NCI-H2196 (cell line): ENCODE measurements around the gene FGFR2.

Source experiments
- DNase-seq: peaks from one replicate; lab custom pipeline; 2025; ENCODE audit not compliant: unreplicated experiment; lab: John Stamatoyannopoulos, UW

The FGFR2 gene

DNA sequence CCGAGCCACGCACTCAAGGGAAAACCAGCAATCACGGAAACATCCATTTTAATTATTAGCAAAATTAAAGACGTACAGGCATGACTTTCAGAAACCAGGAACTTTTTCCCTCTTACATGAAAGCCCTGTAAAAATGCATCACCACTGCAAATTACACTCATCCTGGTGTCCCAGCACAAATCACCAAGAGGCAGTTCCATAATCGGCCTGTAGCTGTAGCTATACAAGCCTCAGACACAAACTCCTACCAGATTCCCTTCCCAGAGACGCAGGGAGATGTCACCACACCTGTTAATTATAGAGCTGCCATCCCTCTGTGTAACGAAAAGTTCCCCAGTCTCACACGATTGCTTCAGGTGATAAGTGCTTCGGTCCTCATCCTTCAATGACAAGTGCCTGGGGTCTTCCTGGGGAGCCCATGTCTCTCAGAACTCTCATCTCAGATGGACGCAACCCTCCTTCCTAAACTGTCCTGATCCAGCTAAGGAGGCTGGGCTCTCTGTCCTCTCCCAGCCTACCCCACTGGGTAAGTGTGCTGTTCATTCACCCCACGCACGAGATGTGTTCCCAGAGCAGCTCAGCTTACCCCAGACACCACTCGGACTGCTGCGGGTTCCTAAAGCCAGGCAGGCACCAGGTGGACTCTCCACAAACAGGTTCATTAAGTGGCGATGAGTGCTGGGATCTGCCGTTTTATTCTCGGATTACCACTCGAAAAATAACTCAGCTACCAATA, 5.9 kb downstream of the FGFR2 start:
- no peak for DNase-seq

DNA sequence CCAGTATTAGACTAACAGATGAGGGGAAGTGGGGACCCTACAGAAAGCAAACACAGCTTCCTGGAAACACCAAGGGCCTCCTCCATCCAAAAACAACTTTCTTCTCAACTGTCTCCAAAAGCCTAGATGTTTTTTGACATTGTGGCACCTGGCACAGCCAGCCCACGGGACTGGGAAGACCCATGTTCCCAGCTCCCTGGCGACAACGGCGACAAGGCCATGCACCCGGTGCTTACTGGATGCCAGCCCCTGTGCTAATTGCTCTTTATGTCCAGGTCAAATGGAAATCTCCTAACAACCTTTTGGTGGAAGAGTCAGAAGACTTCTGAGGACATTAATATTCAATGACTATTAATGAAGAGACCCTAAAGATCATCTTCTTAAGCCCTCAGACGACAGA, 7.1 kb downstream of the FGFR2 start:
- DNase-seq, result no peak

DNA sequence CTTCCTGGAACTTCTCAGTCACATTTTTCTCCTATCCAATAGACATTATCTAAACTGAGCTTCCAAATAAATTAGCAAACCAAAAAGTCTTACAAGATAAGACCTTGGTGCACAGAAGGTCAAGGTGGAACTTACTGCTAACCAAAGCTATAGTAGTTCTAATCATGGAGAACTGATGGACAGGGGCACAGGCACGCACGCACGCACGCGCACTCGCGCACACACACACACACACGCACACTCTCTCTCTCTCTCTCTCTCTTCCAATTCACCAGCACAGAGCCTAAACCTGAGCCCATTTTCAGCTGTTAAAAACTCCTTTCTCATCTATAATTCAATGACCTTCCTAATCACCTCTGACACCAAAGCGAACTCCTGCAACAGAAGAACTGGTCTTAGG, 7.5 kb downstream of the FGFR2 start:
- DNase-seq, result no peak

DNA sequence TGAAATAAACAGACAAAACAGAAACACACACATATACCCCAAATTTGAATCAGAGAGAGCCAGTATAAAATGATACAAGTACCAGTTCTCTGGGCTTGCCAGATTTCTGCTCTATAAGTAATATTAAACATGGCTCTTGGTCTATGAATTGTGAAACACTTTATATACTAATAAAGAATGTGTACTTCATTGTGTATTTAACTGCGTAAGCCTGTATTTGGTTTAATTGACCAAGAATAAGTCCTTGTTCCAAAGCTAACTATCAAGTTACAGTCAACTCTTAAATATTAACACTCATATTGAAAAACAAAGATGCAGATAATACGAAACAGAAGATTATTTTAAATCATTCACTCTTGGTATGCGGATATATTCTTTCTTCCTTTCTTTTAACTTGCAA, 8.7 kb downstream of the FGFR2 start:
- DNase-seq, result no peak

DNA sequence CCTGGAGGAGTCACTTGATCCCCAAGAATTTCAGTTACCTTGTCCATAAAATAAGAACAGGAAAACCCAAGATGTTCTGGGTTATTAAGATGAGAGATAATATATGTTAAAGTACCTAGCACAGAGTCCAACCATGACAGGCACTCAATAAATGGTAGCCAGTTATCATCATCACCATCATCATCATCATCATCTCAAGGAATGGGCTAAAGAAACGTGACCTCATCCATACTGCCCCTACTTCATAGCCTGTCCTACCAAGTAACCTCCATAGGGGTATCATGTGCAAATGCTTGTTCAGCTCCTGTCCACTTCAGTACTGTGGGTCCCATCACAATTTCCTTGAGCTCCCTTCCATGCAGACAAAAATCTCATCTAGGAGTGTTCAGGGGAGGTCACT, 14.4 kb downstream of the FGFR2 start:
- DNase-seq, result no peak

DNA sequence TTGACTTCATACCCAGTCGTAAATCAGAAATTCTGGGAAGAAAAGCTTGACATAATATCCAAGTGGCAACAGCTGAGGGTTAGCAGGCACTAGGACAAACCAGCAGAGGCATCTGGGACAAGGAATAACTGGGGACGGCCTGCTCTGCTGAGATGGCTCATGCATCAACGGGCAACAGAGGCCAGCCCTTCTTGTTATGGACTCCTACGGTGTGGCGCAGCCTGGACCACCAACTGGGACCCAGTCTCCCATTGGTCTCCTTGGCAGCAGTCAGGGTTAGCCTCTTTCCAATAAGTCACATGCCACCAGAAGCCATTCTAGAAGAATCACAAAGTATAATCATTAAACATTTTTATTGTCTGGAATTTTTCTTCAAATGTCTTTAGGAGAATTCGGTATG, 15.0 kb downstream of the FGFR2 start:
- DNase-seq, result no peak

DNA sequence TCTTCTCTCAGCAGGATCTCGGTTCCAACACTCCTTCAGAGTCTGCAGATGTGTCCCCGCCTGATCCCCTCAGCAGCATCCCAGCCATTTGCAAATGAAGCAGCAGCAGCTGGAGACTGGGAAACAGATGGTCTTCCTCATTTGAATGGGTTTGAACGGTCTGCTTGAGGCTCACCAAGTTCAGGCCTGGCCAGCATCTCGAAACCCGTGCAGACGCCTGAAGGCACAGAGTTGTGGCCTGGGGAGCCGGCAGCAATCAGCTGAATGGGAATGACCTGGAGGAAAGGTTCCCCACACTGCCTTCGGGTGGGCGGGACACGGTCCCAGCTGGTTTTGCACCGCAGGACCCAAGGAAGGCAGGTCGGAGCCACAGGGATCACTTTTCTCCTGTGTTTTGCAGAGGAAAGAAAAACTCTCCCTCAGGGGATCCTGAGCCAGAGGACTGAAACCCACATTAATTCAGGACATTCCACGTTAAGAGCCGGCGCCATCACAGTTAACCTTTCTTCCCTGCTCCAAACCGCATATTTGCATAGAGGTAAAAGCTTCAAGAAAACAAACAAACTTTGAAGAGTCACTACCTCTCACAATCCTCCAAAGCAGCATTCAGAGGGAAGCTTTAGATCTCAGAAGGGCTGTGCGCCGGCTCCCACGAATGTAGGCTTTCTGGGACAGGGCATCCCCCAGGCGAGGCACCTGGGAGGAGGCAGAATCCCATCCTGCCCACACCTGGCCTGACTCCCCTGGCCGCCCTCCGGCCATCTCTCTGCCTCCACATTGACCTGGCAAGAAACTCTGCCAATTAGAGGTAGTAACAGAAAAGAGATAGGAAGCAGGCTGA, 17.7 kb downstream of the FGFR2 start:
- no peak for DNase-seq

DNA sequence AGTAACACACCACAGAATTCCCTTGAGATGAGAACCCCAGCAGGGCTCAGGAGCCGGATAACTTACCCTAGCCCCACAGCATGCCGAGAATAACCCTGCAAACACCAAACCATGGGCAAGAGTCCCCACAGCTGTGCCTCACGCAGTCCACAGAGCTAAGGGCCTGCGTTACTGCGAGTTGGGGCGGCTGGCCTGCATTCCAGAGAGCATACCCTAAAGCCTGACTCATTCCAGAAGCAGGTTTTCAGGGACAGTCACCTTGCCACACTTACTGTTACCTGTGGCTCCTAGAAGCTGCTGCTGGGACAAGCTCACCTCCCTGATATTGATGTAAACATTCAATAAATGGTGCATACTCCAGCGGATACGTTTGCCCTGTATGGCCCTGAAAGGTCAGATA, 18.6 kb downstream of the FGFR2 start:
- no peak for DNase-seq

DNA sequence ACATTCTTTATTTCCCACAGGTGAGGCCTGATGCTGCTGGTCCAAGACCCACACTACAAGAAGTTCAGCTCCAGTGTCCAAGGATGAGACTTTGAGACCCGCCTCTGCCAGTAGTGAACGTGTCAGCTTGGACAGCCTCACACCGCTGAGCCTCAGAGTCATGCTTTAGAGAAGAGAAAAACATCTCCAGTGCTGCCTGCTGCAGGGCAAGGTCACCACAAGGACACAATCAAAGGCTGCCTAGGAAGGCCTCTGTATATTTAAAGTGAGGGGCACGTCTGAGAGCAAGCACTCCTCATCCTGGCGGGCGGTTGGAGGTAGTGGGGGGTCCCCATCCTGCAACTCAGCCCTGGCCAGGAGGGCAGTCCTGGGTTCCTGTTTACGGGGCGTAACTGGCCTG, 19.3 kb downstream of the FGFR2 start:
- no peak for DNase-seq

DNA sequence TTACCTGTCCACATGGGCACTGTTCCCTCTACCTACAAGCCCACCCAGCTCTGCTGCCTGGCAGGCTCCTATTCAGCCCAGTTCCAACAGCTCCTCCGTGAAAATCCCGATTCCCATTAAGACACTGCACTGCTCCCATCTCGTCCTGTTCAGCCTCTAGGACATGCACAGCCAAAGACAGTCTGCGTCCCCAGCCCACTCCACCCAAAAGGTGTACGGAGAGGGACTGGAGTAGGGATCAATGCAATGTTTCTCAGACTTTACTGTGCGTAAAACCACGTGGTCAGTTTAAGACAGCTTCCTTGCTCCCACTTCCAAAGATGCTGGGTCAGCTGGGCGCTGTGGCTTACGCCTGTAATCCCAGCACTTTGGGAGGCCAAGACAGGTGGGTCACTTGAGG, 19.9 kb downstream of the FGFR2 start:
- no peak for DNase-seq

DNA sequence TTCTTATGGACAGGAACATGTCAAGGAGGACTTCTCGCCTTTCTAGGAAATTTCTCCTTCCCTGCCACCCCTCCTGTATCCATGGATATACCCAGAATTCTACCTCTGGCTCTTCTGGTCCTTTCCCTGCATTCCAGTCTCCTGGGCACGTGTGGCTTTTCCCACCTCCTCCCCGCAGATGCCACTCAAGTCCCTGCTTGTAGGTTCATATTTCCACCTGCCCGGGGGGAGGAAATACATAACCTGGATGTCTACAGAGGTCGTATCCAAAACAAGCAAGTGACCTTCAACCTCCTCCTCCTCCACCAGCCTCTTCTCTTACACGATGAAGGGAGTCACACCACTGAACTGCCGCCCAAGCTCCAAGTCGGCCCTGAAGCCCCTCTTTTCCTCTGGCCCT, 20.7 kb downstream of the FGFR2 start:
- no peak for DNase-seq

DNA sequence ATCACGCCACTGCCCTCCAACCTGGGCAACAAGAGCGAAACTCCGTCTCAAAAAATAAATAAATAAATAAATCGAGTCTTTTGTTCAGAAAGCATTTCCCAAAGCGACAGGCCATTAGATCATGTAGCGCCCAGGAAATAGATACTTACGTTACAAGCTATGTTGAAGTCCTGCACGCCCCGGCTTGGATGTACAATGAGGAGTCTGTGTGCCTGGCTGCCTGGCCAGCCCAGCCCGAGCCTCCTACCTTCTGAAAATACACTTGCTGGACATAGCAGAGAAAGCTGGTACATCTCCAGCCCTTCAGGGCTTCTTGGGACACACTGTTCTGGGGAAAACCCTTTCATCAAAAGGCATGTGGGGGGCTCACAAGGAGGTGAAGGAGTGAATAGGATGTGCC, 22.1 kb downstream of the FGFR2 start:
- DNase-seq, result no peak

DNA sequence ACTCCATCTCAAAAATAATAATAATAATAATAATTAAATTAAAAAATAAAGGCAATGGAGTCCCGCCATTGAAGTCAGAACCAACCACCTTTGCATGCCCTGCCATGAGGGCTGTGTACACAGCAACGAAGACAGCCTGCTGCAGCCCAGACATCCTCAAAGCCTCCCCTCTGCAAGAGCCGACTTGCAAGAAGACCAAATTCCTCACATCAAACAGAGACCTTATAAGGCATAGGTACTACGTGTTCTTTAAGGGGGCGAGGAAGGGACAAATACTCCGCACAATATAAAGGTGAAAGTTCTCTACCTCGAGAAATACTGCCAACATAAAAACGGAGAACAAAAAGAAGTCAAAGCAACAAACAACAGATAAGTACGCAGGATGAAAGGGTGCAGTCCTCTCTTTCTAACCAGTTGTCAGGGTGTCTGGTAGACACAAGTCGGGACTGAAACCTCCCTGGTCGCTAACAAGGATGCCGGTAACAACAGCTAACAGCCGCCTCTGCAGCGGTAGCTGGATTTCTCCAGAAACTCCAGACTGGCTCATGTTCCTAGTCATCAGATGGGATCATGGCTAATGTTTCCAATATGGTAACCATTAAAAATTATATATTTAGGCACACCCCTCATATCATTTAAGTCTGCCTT, 23.6 kb downstream of the FGFR2 start:
- no peak for DNase-seq

DNA sequence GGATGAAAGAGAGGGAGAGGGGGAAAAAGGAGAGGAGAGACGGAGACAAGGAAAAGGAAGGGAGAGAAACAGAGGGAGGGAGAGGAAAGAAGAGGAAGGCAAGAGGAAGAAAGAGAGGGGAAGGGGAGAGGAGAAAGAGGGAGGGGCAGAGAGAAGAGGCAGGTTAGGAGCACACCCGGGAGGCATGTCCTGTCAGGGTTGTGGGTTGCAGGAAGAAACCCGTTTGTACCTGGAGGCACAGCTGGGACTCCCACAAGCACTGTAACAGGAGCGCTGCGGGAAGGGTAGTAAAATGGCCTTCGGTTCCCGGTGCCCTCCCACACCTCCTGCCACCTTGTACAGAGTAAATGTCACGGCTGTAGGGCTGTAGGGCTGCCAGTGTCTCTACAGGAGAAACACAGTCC, 24.7 kb downstream of the FGFR2 start:
- no peak for DNase-seq

DNA sequence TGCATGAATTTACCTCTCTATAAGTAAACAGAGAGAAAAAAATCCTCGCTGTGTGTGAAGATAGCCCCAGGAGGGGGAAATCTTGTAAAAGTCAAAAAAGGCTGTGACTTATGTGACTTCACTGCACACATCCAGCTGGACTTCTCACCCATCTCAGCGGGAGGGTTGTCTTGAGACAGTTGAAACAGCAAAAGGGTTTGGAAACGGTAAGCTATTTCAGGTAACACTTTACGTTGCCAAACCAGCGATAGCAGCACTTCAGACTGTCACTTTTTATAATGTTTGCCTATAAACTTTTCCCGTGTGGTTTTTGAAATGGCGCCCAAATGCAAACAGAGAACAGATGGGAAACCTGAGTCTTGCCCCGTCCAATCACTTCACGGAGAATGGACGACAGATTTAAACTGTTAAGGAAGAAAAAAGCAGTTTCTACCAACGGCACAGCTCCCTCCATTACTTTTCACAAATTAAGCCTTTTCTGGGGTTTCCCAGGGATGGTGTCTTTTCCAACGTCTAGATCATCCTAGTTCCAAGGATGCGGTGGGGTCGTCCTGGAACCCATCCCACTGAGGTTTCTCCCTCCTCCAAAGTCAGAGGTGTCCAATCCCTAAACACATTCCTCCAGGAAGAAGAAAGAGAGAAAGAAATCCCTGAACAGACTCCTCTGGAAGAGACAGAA, 25.2 kb downstream of the FGFR2 start:
- no peak for DNase-seq

DNA sequence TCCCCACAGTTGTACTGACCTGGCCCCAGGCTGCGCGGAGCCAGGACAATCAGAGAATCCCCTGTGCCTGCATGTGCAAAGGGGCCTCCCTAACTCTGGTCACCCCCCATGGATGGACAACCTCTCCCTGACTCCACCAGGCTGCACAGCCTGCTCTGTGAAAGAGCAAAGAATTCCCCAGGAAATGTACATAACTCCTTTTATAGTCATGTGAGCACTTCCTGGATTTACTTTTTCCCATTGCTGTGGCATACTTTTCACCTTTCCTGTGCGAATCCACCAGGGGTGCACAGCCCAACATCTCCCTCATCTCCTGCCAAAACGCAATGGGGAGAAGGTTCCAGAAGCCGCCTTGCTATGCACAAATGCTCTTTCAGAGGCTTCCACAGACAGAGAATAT, 27.9 kb downstream of the FGFR2 start:
- DNase-seq, result no peak

DNA sequence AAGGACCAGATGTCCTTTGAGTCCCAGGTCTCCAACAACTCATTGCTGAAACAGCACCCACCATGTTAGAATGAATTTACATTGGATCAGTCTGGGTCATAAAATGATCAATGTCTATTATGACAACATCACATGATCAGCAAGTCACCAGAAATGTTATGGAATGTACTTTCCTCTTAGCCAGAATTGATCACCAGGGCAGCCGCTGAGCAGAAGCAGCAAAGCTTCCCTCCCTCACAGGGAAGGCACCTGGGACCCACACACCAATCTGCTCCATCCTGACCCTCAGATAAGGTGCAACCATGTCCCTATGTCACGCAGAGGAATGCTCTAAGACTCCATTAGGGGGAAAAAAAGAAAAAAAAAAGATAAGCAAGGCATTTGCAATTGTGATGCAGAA, 30.0 kb downstream of the FGFR2 start:
- no peak for DNase-seq

DNA sequence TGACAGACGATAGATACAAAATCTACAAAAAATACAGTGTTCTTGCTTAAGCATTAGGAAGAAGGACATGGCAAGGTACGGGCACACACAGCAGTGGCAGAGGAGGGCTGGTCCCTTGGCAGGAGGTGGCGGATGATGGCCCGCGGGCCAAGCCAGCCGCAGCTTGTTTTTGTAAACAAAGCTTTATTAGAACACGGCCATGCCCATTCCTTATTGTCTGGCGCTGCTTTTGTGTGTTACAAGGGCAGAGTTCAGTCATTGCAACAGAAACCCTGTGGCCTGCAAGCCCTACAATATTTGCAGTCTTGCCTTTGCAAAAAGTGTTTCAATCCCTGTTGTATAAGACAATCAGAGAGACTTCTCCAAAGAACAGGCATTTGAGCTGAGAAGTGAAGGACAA, 30.7 kb downstream of the FGFR2 start:
- DNase-seq, result no peak

DNA sequence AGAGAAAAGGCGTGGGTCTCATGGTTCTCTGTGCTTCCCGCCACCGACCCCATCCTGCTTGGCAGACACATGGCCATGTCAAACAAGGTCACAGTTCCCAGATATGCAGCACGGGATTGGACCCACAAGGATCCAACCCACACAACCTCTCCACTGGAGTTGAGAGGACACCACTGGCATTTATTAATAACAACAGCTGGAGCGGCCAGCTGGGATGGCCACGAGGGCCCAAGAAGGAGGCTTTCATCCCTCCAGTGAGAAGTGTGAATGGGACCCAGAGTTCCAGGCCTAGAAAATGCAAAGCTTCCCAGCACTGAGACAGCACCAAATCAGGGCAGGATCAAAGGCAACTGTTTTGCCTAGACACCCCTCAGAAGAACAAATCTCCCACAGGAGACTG, 31.5 kb downstream of the FGFR2 start:
- no peak for DNase-seq

DNA sequence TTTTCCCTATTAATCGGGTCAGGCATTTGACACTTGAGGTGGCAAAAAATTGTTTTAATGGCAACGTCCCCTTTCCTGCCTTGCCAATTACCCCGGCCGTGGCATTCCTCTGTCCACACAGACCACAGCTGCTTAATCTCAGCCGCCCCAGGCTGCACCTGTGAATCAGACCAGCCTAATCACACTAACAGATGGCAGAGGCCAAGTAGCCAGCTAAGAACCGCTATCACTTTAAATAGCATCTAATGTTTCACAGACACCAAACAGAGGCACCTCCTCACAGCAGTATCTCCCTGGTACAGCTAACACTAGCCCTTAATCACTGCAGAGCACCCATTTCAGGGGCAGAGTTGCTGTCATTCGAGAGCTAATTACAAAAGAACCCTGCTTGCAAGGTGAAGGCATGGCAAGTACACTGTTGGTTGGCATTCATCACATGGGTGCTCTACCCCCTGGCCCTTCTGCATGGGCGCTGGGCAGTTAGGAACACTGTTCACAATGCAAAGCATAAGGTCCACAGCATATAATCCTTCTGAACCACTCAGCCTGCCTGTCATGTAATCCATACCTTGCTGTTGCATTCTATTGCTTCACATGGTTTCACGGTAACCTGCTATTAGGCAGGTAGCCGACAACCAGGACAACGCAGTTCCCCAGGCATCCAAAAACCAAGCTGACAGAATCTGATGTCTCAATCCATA, 38.8 kb downstream of the FGFR2 start:
- DNase-seq, result no peak

DNA sequence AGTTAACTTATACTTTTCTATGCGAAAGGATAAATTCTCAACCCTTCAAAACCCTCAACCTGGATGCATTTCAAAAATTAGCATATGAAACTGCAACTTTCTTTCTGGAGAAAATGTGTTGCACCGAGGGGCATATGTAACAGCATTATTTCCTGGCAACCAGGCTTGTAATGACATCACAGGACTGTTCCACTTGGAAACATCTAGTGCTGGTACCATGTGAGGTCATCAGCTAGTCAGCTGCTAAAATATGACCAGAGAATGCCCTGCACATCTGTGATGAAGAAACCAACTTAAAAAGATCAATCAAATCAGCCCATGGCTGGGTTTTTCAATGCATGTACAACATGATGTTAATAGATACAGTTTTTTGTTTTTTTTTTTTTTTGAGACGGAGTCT, 40.0 kb downstream of the FGFR2 start:
- DNase-seq, result no peak
